Caco-2 (cell line): ENCODE data around the gene ZNF737. TPM values are rescaled to one million over a fixed set of nuclear protein-coding genes. Genes with fewer than 3 reads are reported as not detected.
A peak's percentile ranks its signal among the peaks of the same experiment; 100 is the strongest.
"Not testable (repeated sequence)": the region's sequence is repeated elsewhere in the genome, so short reads cannot be mapped to it uniquely, and the experiment has no call there.

ENCODE experiments used
- Bru-seq: library from RNA; stranded (reverse); fragments of 400-500 nt; gene quantifications from one replicate; lab custom pipeline; 2021; lab: Mats Ljungman, UMichigan
- BruChase-seq, 2 experiments: library from RNA; stranded (reverse); fragments of 400-500 nt; gene quantifications; one replicate each; lab custom pipeline; 2021; lab: Mats Ljungman, UMichigan
- BruUV-seq: library from RNA; stranded (reverse); fragments of 400-500 nt; replicated peaks from 2 replicates; lab custom pipeline; 2021; lab: Mats Ljungman, UMichigan
- CTCF ChIA-PET: fragments of 300-600 bp; sonication (Branson Sonifier 250); formaldehyde crosslinking; loops from one replicate; lab custom pipeline; 2022; ENCODE audit warnings: antibody characterized with exemption; lab: Charles Lee
- POLR2A ChIA-PET: fragments of 300-600 bp; sonication (Branson Sonifier 250); formaldehyde crosslinking; loops from one replicate; lab custom pipeline; 2022; ENCODE audit warnings: antibody characterized with exemption; lab: Charles Lee
- DNase-seq, 2 experiments: peaks; one replicate each; pipeline versions ENCODE4 v3.0.0 to v3.0.0-alpha.2; 2020 to 2022
- H3K27me3 ChIP-seq: replicated peaks from 2 replicates; pipeline ENCODE4 v1.6.0; 2011; ENCODE audit warnings: low read length; ENCODE audit not compliant: control insufficient read depth, insufficient read depth
- H3K36me3 ChIP-seq: 2 replicates; pipeline ENCODE4 v1.5.1; 2011; ENCODE audit warnings: low read length; ENCODE audit not compliant: control insufficient read depth, insufficient read depth
- H3K4me1 ChIP-seq: fragments of 250-450 bp; sonication (Bioruptor Pico); 2 replicates; pipeline ENCODE4 v1.5.1; 2020; ENCODE audit warnings: mild to moderate bottlenecking
- H3K4me3 ChIP-seq: 2 replicates; pipeline ENCODE4 v1.5.1; 2011; ENCODE audit warnings: low read depth, mild to moderate bottlenecking, control low read depth, low read length
- H3K9me3 ChIP-seq: fragments of 250-450 bp; sonication (Bioruptor Pico); 2 replicates; pipeline ENCODE4 v1.5.1; 2020; ENCODE audit warnings: mild to moderate bottlenecking, moderate library complexity
- H3K27ac Mint-ChIP-seq: one replicate; pipeline ENCODE4 v1.8.0; 2022; ENCODE audit warnings: mixed read lengths; ENCODE audit not compliant: unreplicated experiment
- H3K27me3 Mint-ChIP-seq: one replicate; pipeline ENCODE4 v1.8.0; 2022; ENCODE audit warnings: mixed read lengths; ENCODE audit not compliant: insufficient read depth, unreplicated experiment
- H3K36me3 Mint-ChIP-seq: one replicate; pipeline ENCODE4 v1.8.0; 2022; ENCODE audit warnings: mild to moderate bottlenecking, mixed read lengths; ENCODE audit not compliant: insufficient read depth, unreplicated experiment
- H3K4me1 Mint-ChIP-seq: one replicate; pipeline ENCODE4 v1.8.0; 2022; ENCODE audit warnings: low read depth, mixed read lengths; ENCODE audit not compliant: unreplicated experiment
- H3K4me3 Mint-ChIP-seq: one replicate; pipeline ENCODE4 v1.8.0; 2022; ENCODE audit warnings: mild to moderate bottlenecking, moderate library complexity, mixed read lengths; ENCODE audit not compliant: unreplicated experiment
- H3K9me3 Mint-ChIP-seq: one replicate; pipeline ENCODE4 v1.8.0; 2022; ENCODE audit warnings: mixed read lengths; ENCODE audit not compliant: unreplicated experiment
- CTCF ChIP-seq, 2 experiments: fragments of 200-600 bp in 1 of 2; IDR thresholded peaks; 1 replicate in 1 of 2; 2 replicates in 1 of 2; pipeline versions ENCODE4 v1.5.1 to v1.8.0; 2011 to 2022; ENCODE audit warnings: antibody characterized with exemption in 1 of 2, control low read depth in 1 of 2, inconsistent platforms in 1 of 2, low read depth in 1 of 2, low read length in 1 of 2, mild to moderate bottlenecking in 1 of 2, moderate library complexity in 1 of 2; ENCODE audit not compliant: insufficient read depth in 1 of 2, severe bottlenecking in 1 of 2, unreplicated experiment in 1 of 2
- intact Hi-C: fragments of 100-400 bp; cut with micrococcal nuclease; formaldehyde crosslinking; loops from one replicate; pipeline ENCODE4 v1.10.0; 2022; ENCODE audit not compliant: unreplicated experiment
- long read RNA-seq: library from polyadenylated mRNA; stranded (forward); transcript quantifications from one replicate; pipeline ENCODE4 v2.0.0, GENCODE V29; 2022
- total RNA-seq: library from RNA; stranded (reverse); gene quantifications from 2 replicates; pipeline ENCODE4 v1.2.3, GENCODE V29; 2022

Gene ZNF737
- total RNA-seq (2.1 and 2.9 TPM in 2 replicates), Bru-seq, nascent RNA (percentile 52 among the genes with signal in this experiment), BruChase-seq, experiment 1, labeled RNA remaining after a 2-hour chase (percentile 48 among the genes with signal in this experiment), BruChase-seq, experiment 2, labeled RNA remaining after a 6-hour chase (percentile 42 among the genes with signal in this experiment)
- long read RNA-seq, partial matches to known transcripts, result 0 of 1 reads
- long read RNA-seq, other reads (novel, unspliced or antisense), result 1 of 1 reads

GRCh38 chr19:20565321-20566018 lies at the start of gene ZNF737:
TSS of gene ZNF737 (minus strand) at chr19:20565781. CDS start at chr19:20565640, 141 bp downstream.
- BruUV-seq, result TSS peak; percentile 60
- no peaks in the 10 kb centered on the region for H3K36me3 ChIP-seq
- Mint-ChIP-seq H3K9me3 (peaks cover 13% of the 10 kb centered on the region), H3K36me3 (peaks cover 15% of the 10 kb centered on the region), H3K27ac (peak within 1 kb of the TSS; percentile 79), H3K4me1 (no peaks in the 10 kb centered on the region), H3K4me3 (peak within 1 kb of the TSS; percentile 96), H3K27me3 (no peaks in the 10 kb centered on the region)
- peak in 1 of 2 experiments; percentile 34 for TF ChIP-seq CTCF (IDR thresholded peaks at IDR 0.05; ENCODE audit: insufficient read depth in 1 of 2, low read depth in 1 of 2, low read length in 1 of 2, severe bottlenecking in 1 of 2, unreplicated experiment in 1 of 2)
- intact Hi-C loops, result no loop called here
- ChIA-PET CTCF (no interaction called here), POLR2A (interaction anchor here (0.5 to 0.6 kb wide), 2 partner anchors 684 to 795 kb away, joined by 3 to 4 read pairs; no protein-coding TSS in a partner anchor)
- H3K27me3 ChIP-seq, result no peaks in the 10 kb centered on the region
- peak; percentile 79 to 90 for DNase-seq
- no peaks in the 10 kb centered on the region for H3K4me1 ChIP-seq
- peak within 1 kb of the TSS; percentile 57 for H3K4me3 ChIP-seq
- H3K9me3 ChIP-seq, result peaks cover 2% of the 10 kb centered on the region; the same call in 1 of the 2 replicates

GRCh38 chr19:20614971-20615370 lies 49.4 kb upstream of the ZNF737 start:
- intact Hi-C loops, CTCF ChIA-PET, DNase-seq, H3K36me3 Mint-ChIP-seq, H3K4me1 ChIP-seq, H3K4me3 Mint-ChIP-seq, H3K4me3 ChIP-seq, H3K27me3 ChIP-seq, H3K27ac Mint-ChIP-seq, H3K4me1 Mint-ChIP-seq, H3K27me3 Mint-ChIP-seq, BruUV-seq, H3K9me3 ChIP-seq, H3K36me3 ChIP-seq, POLR2A ChIA-PET: not testable (repeated sequence)
- peaks cover 33% of the 10 kb centered on the region for H3K9me3 Mint-ChIP-seq

GRCh38 chr19:20612711-20613316 lies 47.2 kb upstream of the ZNF737 start:
- no peaks in the 10 kb centered on the region for H3K27me3 ChIP-seq
- Mint-ChIP-seq H3K4me1 (no peaks in the 10 kb centered on the region), H3K27ac (no peak overlapping the region), H3K36me3 (no peaks in the 10 kb centered on the region), H3K27me3 (no peaks in the 10 kb centered on the region), H3K9me3 (peaks cover 33% of the 10 kb centered on the region), H3K4me3 (no peak overlapping the region)
- TF ChIP-seq CTCF (IDR thresholded peaks at IDR 0.05; ENCODE audit: insufficient read depth in 1 of 2, low read depth in 1 of 2, low read length in 1 of 2, severe bottlenecking in 1 of 2, unreplicated experiment in 1 of 2), result no peak
- intact Hi-C loops, result no loop called here
- BruUV-seq, result no TSS peak
- H3K9me3 ChIP-seq, result no peaks in the 10 kb centered on the region; the same call in 1 of the 2 replicates
- ChIA-PET POLR2A (no interaction called here), CTCF (no interaction called here)
- no peaks in the 10 kb centered on the region for H3K4me1 ChIP-seq
- DNase-seq, result no peak
- H3K4me3 ChIP-seq, result no peak overlapping the region
- H3K36me3 ChIP-seq, result no peaks in the 10 kb centered on the region
